NCI-H446 (cell line): ENCODE data around the gene PCNX1.
A peak's percentile ranks its signal among the peaks of the same experiment; 100 is the strongest.

ENCODE experiments used
- DNase-seq, 2 experiments: peaks; one replicate each; lab custom pipeline; 2025; lab: John Stamatoyannopoulos, UW

Gene PCNX1

GRCh38 chr14:71076462-71077092 lies 169.3 kb downstream of the PCNX1 start:
- no peak for DNase-seq

- no peak for DNase-seq
Measured at GRCh38 chr14:71078500-71078899, 171.2 kb downstream of the PCNX1 start.

- DNase-seq, result no peak
Measured at GRCh38 chr14:71086567-71086966, 179.3 kb downstream of the PCNX1 start.

- DNase-seq, result no peak
Measured at GRCh38 chr14:71089971-71090370, 182.7 kb downstream of the PCNX1 start.

- no peak for DNase-seq
Measured at GRCh38 chr14:71094722-71095121, 187.5 kb downstream of the PCNX1 start.

- no peak for DNase-seq
Measured at GRCh38 chr14:71096947-71097346, 189.7 kb downstream of the PCNX1 start.

GRCh38 chr14:71103662-71104484 lies 196.6 kb downstream of the PCNX1 start:
- peak; percentile 39 to 66 for DNase-seq

- no peak for DNase-seq
Measured at GRCh38 chr14:71105177-71105576, 197.9 kb downstream of the PCNX1 start.

GRCh38 chr14:71107921-71108320 lies 200.7 kb downstream of the PCNX1 start:
- no peak for DNase-seq

- DNase-seq, result no peak
Measured at GRCh38 chr14:71108398-71109119, 201.3 kb downstream of the PCNX1 start.

- no peak for DNase-seq
Measured at GRCh38 chr14:71113376-71113775, 206.1 kb downstream of the PCNX1 start.

GRCh38 chr14:71114565-71114964 lies 207.3 kb downstream of the PCNX1 start:
- DNase-seq, result no peak

- DNase-seq, result no peak
Measured at GRCh38 chr14:71115306-71115705, 208.0 kb downstream of the PCNX1 start.

GRCh38 chr14:71115821-71116567 lies 208.7 kb downstream of the PCNX1 start:
- no peak for DNase-seq

- no peak for DNase-seq
Measured at GRCh38 chr14:71116568-71117122, 209.4 kb downstream of the PCNX1 start.

GRCh38 chr14:71117839-71118743 lies 210.8 kb downstream of the PCNX1 start:
- no peak for DNase-seq

- DNase-seq, result no peak
Measured at GRCh38 chr14:71119075-71119474, 211.8 kb downstream of the PCNX1 start.

GRCh38 chr14:71119832-71120231 lies 212.6 kb downstream of the PCNX1 start:
- no peak for DNase-seq

GRCh38 chr14:71121001-71121400 lies 213.7 kb downstream of the PCNX1 start:
- DNase-seq, result no peak

GRCh38 chr14:71121711-71122110 lies 214.5 kb downstream of the PCNX1 start:
- DNase-seq, result no peak
